SK-N-SH (cell line): ENCODE data around the gene MCCD1.

ENCODE experiments used
- FOXJ3 ChIP-seq: sonication (generic); formaldehyde crosslinking; IDR thresholded peaks from 2 replicates; pipeline ENCODE4 v1.5.1; 2020; ENCODE audit warnings: mild to moderate bottlenecking, missing genetic modification reagents
- TF ChIP-seq, protein P1 (sequence below): fragments of 200-600 bp; sonication (generic); IDR thresholded peaks from 2 replicates; pipeline ENCODE4 v1.6.1; 2017; ENCODE audit warnings: antibody characterized with exemption, mild to moderate bottlenecking, moderate library complexity

DNA sequence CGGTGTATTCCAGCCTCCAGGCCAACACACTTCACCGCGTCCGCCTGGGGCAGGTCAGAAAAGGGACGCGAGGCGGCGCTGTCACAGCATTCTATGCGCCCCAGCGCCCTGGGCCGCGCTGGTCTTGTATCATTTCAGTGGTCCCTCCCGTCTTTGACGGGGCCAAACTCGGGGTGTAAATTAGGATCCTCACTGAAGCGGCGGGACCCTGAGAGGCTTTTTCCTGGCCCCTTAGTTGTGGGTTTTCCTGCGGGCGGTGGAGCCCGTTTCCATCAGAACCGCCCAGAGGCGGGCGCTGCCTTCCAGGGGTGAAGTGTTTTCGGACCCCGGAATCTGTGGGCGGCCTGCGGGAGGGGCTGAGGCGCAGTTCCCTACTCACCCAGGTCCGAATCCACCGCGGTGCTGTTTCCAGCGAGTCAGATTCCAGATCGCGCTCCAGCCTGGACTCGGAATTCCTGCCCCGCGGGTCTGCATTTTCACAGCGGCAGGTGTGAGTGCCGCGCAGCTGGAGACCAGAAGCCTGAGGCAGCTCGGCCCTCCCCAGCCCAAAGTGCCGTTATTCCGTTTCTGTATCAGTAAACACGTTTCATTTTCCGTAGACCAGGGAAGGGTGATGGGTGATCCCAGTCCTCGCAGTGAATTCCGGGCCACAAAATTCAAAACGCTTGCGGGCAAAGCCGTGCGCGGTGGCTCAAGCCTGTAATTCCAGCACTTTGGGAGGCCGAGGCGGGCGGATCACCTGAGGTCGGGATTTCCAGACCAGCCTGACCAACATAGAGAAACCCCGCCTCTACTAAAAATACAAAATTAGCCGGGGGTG, 34.7 kb upstream of the MCCD1 start:
- TF ChIP-seq, protein P1, sequence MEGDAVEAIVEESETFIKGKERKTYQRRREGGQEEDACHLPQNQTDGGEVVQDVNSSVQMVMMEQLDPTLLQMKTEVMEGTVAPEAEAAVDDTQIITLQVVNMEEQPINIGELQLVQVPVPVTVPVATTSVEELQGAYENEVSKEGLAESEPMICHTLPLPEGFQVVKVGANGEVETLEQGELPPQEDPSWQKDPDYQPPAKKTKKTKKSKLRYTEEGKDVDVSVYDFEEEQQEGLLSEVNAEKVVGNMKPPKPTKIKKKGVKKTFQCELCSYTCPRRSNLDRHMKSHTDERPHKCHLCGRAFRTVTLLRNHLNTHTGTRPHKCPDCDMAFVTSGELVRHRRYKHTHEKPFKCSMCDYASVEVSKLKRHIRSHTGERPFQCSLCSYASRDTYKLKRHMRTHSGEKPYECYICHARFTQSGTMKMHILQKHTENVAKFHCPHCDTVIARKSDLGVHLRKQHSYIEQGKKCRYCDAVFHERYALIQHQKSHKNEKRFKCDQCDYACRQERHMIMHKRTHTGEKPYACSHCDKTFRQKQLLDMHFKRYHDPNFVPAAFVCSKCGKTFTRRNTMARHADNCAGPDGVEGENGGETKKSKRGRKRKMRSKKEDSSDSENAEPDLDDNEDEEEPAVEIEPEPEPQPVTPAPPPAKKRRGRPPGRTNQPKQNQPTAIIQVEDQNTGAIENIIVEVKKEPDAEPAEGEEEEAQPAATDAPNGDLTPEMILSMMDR: peak; percentile 80
- no peak for TF ChIP-seq FOXJ3 (CRISPR knock-in tag)
